SH-SY5Y (cell line): Measurements from ENCODE around the gene ERBB2.

Source experiments
- GATA2 ChIP-seq: IDR thresholded peaks from 2 replicates; pipeline ENCODE4 v1.6.1; 2011; ENCODE audit warnings: mild to moderate bottlenecking, low read depth, low read length
- GATA3 ChIP-seq: IDR thresholded peaks from 2 replicates; pipeline ENCODE4 v1.6.1; 2011; ENCODE audit warnings: low read depth, mild to moderate bottlenecking, low read length, moderate library complexity

DNA sequence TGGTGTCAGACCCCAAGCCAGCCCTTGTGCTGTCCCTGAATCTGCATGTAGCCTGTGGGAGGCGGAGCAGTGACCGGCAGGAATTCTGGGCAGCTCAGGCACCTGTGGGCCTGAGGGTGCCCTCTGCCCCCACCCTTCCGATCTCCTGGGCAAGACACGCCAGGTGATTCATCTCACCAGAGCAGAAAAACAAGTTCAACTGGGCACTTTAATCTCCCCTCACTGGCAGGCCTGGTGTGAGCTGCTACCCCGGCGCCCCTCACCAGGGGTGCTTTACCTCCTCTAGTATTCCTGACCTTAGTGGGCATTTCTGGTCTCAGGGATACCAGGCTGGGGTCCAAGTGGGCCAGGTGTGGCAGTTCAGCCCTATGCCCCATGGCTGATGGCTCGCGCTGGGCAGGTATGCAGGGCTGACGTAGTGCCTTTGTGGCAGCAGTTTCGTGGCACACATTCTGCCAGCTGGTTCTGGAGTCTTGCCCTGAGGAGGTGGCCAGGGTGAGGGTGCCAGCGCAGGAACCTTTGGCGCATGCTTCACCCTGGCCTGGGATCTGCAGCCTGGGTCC lies 6.0 kb downstream of the ERBB2 start:
- TF ChIP-seq GATA3 (no peak), GATA2 (no peak)
